HPDE6-E6E7 (cell line): ENCODE results near the gene RGS7.
"Not testable (repeated sequence)": the region's sequence is repeated elsewhere in the genome, so short reads cannot be mapped to it uniquely, and the experiment has no call there.

ENCODE experiments used
- DNase-seq: peaks from one replicate; pipeline ENCODE4 v3.0.0; 2011; ENCODE audit warnings: missing footprints; ENCODE audit errors: extremely low spot score

RGS7 gene

GRCh38 chr1:240917976-240918375 lies 439.0 kb downstream of the RGS7 start:
- DNase-seq, result no peak

GRCh38 chr1:240914506-240914905 lies 442.5 kb downstream of the RGS7 start:
- DNase-seq, result no peak

- no peak for DNase-seq
Observed at GRCh38 chr1:240912821-240913220, 444.2 kb downstream of the RGS7 start.

- DNase-seq, result no peak
Observed at GRCh38 chr1:240909701-240910457, 447.1 kb downstream of the RGS7 start.

- DNase-seq, result no peak
Observed at GRCh38 chr1:240906477-240906876, 450.5 kb downstream of the RGS7 start.

- DNase-seq, result no peak
Observed at GRCh38 chr1:240905225-240905765, 451.7 kb downstream of the RGS7 start.

GRCh38 chr1:240895424-240895823 lies 461.6 kb downstream of the RGS7 start:
- not testable (repeated sequence) for DNase-seq

- DNase-seq, result no peak
Observed at GRCh38 chr1:240888787-240889048, 468.3 kb downstream of the RGS7 start.

- DNase-seq, result peak; percentile 32
Observed at GRCh38 chr1:240888039-240888786, 468.8 kb downstream of the RGS7 start.

- no peak for DNase-seq
Observed at GRCh38 chr1:240883490-240883889, 473.5 kb downstream of the RGS7 start.

GRCh38 chr1:240882656-240883308 lies 474.2 kb downstream of the RGS7 start:
- not testable (repeated sequence) for DNase-seq

GRCh38 chr1:240878631-240879030 lies 478.4 kb downstream of the RGS7 start:
- no peak for DNase-seq

- DNase-seq, result no peak
Observed at GRCh38 chr1:240877605-240878004, 479.4 kb downstream of the RGS7 start.

GRCh38 chr1:240876071-240876470 lies 480.9 kb downstream of the RGS7 start:
- DNase-seq, result no peak

- DNase-seq, result no peak
Observed at GRCh38 chr1:240869071-240869470, 487.9 kb downstream of the RGS7 start.

- no peak for DNase-seq
Observed at GRCh38 chr1:240866724-240867123, 490.3 kb downstream of the RGS7 start.

- no peak for DNase-seq
Observed at GRCh38 chr1:240860023-240860422, 497.0 kb downstream of the RGS7 start.

GRCh38 chr1:240854367-240854766 lies 502.6 kb downstream of the RGS7 start:
- no peak for DNase-seq

- DNase-seq, result no peak
Observed at GRCh38 chr1:240847325-240847724, 509.7 kb downstream of the RGS7 start.

- DNase-seq, result no peak
Observed at GRCh38 chr1:240844486-240844885, 512.5 kb downstream of the RGS7 start.

GRCh38 chr1:240843798-240844197 lies 513.2 kb downstream of the RGS7 start:
- DNase-seq, result no peak

GRCh38 chr1:240836271-240836670 lies 520.7 kb downstream of the RGS7 start:
- DNase-seq, result no peak

- no peak for DNase-seq
Observed at GRCh38 chr1:240835291-240835690, 521.7 kb downstream of the RGS7 start.
